WI38 (cell line): ENCODE data around the gene IL4I1.

Experiments used
- H3K4me3 ChIP-seq: 2 replicates; pipeline ENCODE4 v1.5.1; 2011; ENCODE audit warnings: low read depth, mild to moderate bottlenecking, control low read depth, low read length
- CTCF ChIP-seq: IDR thresholded peaks from 2 replicates; pipeline ENCODE4 v1.5.1; 2012; ENCODE audit warnings: low read depth, mild to moderate bottlenecking, control low read depth, low read length

IL4I1 gene

GRCh38 chr19:49857838-49858087 is 38.9 kb downstream of the IL4I1 start:
- H3K4me3 ChIP-seq, result no peak overlapping the region
- no peak for TF ChIP-seq CTCF

- no peak for TF ChIP-seq CTCF
- H3K4me3 ChIP-seq, result no peak overlapping the region
Observed at GRCh38 chr19:49857061-49857837, 39.4 kb downstream of the IL4I1 start.

GRCh38 chr19:49856574-49857021 is 40.1 kb downstream of the IL4I1 start:
- H3K4me3 ChIP-seq, result no peak overlapping the region
- TF ChIP-seq CTCF, result no peak

- no peak for TF ChIP-seq CTCF
- no peak overlapping the region for H3K4me3 ChIP-seq
Observed at GRCh38 chr19:49855676-49856573, 40.8 kb downstream of the IL4I1 start.

GRCh38 chr19:49855277-49855675 is 41.4 kb downstream of the IL4I1 start:
- no peak for TF ChIP-seq CTCF
- no peak overlapping the region for H3K4me3 ChIP-seq

- TF ChIP-seq CTCF, result no peak
- H3K4me3 ChIP-seq, result no peak overlapping the region
Observed at GRCh38 chr19:49854378-49855263, 42.1 kb downstream of the IL4I1 start.
